BLaER1 (cell line): ENCODE data around the gene ENO2.

ENCODE experiments used
- H3K27ac ChIP-seq: shearing (Covaris generic); formaldehyde crosslinking; 2 replicates; pipeline ENCODE4 v1.8.1; 2022
- H3K27me3 ChIP-seq: shearing (Covaris generic); formaldehyde crosslinking; 2 replicates; pipeline ENCODE4 v1.8.1; 2022
- H3K36me3 ChIP-seq: shearing (Covaris generic); formaldehyde crosslinking; 2 replicates; pipeline ENCODE4 v1.8.1; 2022
- H3K4me1 ChIP-seq: shearing (Covaris generic); formaldehyde crosslinking; 2 replicates; pipeline ENCODE4 v1.8.1; 2022
- H3K4me2 ChIP-seq: shearing (Covaris generic); formaldehyde crosslinking; 2 replicates; pipeline ENCODE4 v1.8.1; 2022
- H3K4me3 ChIP-seq: shearing (Covaris generic); formaldehyde crosslinking; 2 replicates; pipeline ENCODE4 v1.8.1; 2022
- H3K9ac ChIP-seq: shearing (Covaris generic); formaldehyde crosslinking; 2 replicates; pipeline ENCODE4 v1.8.1; 2022
- H3K9me3 ChIP-seq: shearing (Covaris generic); formaldehyde crosslinking; 2 replicates; pipeline ENCODE4 v1.8.1; 2022
- H4K20me1 ChIP-seq: shearing (Covaris generic); formaldehyde crosslinking; 2 replicates; pipeline ENCODE4 v1.8.1; 2022
- Cebpa-rat ChIP-seq: shearing (Covaris generic); IDR thresholded peaks from 2 replicates; pipeline ENCODE4 v1.8.1; 2022

The ENO2 gene

GRCh38 chr12:6934110-6934509, 19.7 kb downstream of the ENO2 start:
- H4K20me1 ChIP-seq, result peaks cover 61% of the 10 kb centered on the region
- H3K36me3 ChIP-seq, result peaks cover 51% of the 10 kb centered on the region
- H3K4me2 ChIP-seq, result peak overlapping the region; percentile 32
- peak overlapping the region; percentile 26; the same call in 1 of the 2 replicates for H3K27ac ChIP-seq
- H3K27me3 ChIP-seq, result no peaks in the 10 kb centered on the region
- H3K4me3 ChIP-seq, result no peak overlapping the region
- peak overlapping the region; percentile 55; the same call in 1 of the 2 replicates for H3K9ac ChIP-seq
- TF ChIP-seq Cebpa-rat, result no peak
- H3K9me3 ChIP-seq, result no peaks in the 10 kb centered on the region
- H3K4me1 ChIP-seq, result peaks cover 88% of the 10 kb centered on the region

- Histone ChIP-seq H3K9me3 (no peaks in the 10 kb centered on the region), H3K27ac (peak overlapping the region; percentile 99), H3K4me2 (peak overlapping the region; percentile 99), H3K9ac (peak overlapping the region; percentile 99; the same call in 1 of the 2 replicates), H3K36me3 (peaks cover 60% of the 10 kb centered on the region), H3K27me3 (no peaks in the 10 kb centered on the region), H4K20me1 (peaks cover 48% of the 10 kb centered on the region), H3K4me1 (peaks cover 73% of the 10 kb centered on the region), H3K4me3 (no peak overlapping the region)
- no peak for TF ChIP-seq Cebpa-rat
These were observed 21.2 kb downstream of the ENO2 start for GRCh38 chr12:6935371-6936193.

GRCh38 chr12:6936194-6936635, 21.8 kb downstream of the ENO2 start:
- H3K9me3 ChIP-seq, result no peaks in the 10 kb centered on the region
- peaks cover 67% of the 10 kb centered on the region for H3K36me3 ChIP-seq
- TF ChIP-seq Cebpa-rat, result no peak
- peak overlapping the region; percentile 99 for H3K9ac ChIP-seq
- H3K27ac ChIP-seq, result peak overlapping the region; percentile 99
- peak overlapping the region; percentile 99 for H3K4me2 ChIP-seq
- no peaks in the 10 kb centered on the region for H3K27me3 ChIP-seq
- H3K4me1 ChIP-seq, result peaks cover 68% of the 10 kb centered on the region
- peak overlapping the region; percentile 93 for H3K4me3 ChIP-seq
- peaks cover 43% of the 10 kb centered on the region for H4K20me1 ChIP-seq

- H4K20me1 ChIP-seq, result peaks cover 37% of the 10 kb centered on the region
- TF ChIP-seq Cebpa-rat, result no peak
- H3K36me3 ChIP-seq, result peaks cover 73% of the 10 kb centered on the region
- H3K4me1 ChIP-seq, result peaks cover 67% of the 10 kb centered on the region
- H3K4me3 ChIP-seq, result peak overlapping the region; percentile 93
- H3K9me3 ChIP-seq, result no peaks in the 10 kb centered on the region
- peak overlapping the region; percentile 99 for H3K9ac ChIP-seq
- H3K4me2 ChIP-seq, result peak overlapping the region; percentile 99
- peak overlapping the region; percentile 99 for H3K27ac ChIP-seq
- H3K27me3 ChIP-seq, result no peaks in the 10 kb centered on the region
These were observed 22.5 kb downstream of the ENO2 start for GRCh38 chr12:6936636-6937480.

GRCh38 chr12:6937481-6938352, 23.3 kb downstream of the ENO2 start:
- Histone ChIP-seq H3K36me3 (peaks cover 74% of the 10 kb centered on the region), H3K4me1 (peaks cover 67% of the 10 kb centered on the region), H3K9ac (peak overlapping the region; percentile 99), H3K27me3 (no peaks in the 10 kb centered on the region), H3K27ac (peak overlapping the region; percentile 99), H4K20me1 (peaks cover 29% of the 10 kb centered on the region; the same call in 1 of the 2 replicates), H3K4me3 (peak overlapping the region; percentile 93), H3K9me3 (no peaks in the 10 kb centered on the region), H3K4me2 (peak overlapping the region; percentile 99)
- TF ChIP-seq Cebpa-rat, result no peak

- no peak for TF ChIP-seq Cebpa-rat
- H4K20me1 ChIP-seq, result peaks cover 20% of the 10 kb centered on the region; the same call in 1 of the 2 replicates
- peak overlapping the region; percentile 99 for H3K4me2 ChIP-seq
- peaks cover 66% of the 10 kb centered on the region for H3K36me3 ChIP-seq
- H3K9ac ChIP-seq, result peak overlapping the region; percentile 99
- H3K4me1 ChIP-seq, result peaks cover 68% of the 10 kb centered on the region
- H3K9me3 ChIP-seq, result no peaks in the 10 kb centered on the region
- H3K27ac ChIP-seq, result peak overlapping the region; percentile 99
- no peaks in the 10 kb centered on the region for H3K27me3 ChIP-seq
- peak overlapping the region; percentile 93 for H3K4me3 ChIP-seq
These were observed 24.2 kb downstream of the ENO2 start for GRCh38 chr12:6938353-6939190.

GRCh38 chr12:6939191-6939540, 24.8 kb downstream of the ENO2 start:
- TF ChIP-seq Cebpa-rat, result no peak
- Histone ChIP-seq H3K27me3 (no peaks in the 10 kb centered on the region), H3K4me1 (peaks cover 62% of the 10 kb centered on the region), H3K9me3 (no peaks in the 10 kb centered on the region), H4K20me1 (peaks cover 14% of the 10 kb centered on the region; the same call in 1 of the 2 replicates), H3K27ac (peak overlapping the region; percentile 99), H3K4me2 (no peak overlapping the region), H3K9ac (peak overlapping the region; percentile 99; the same call in 1 of the 2 replicates), H3K4me3 (no peak overlapping the region), H3K36me3 (peaks cover 60% of the 10 kb centered on the region)

GRCh38 chr12:6941267-6941666, 26.9 kb downstream of the ENO2 start:
- Histone ChIP-seq H3K9me3 (no peaks in the 10 kb centered on the region), H3K27me3 (no peaks in the 10 kb centered on the region), H4K20me1 (no peaks in the 10 kb centered on the region), H3K9ac (0 out of 2 replicates have a peak overlapping the region, but pooled peaks have one; percentile 30), H3K4me3 (no peak overlapping the region), H3K36me3 (peaks cover 46% of the 10 kb centered on the region), H3K27ac (no peak overlapping the region; the same call in 1 of the 2 replicates), H3K4me1 (peaks cover 56% of the 10 kb centered on the region), H3K4me2 (no peak overlapping the region)
- TF ChIP-seq Cebpa-rat, result no peak
